Stimulated activated CD8-positive, alpha-beta memory T cell treated with anti-CD3 and anti-CD28 coated beads, Interleukin-2, amount 100 ng/mL, for 48 hours (primary cell): ENCODE data around the gene RBM34.
"Not testable (repeated sequence)": the region's sequence is repeated elsewhere in the genome, so short reads cannot be mapped to it uniquely, and the experiment has no call there.

ENCODE experiments used
- DNase-seq, 2 donors: peaks; one replicate each; pipeline ENCODE4 v3.0.0-alpha.2; 2020; ENCODE audit warnings: low read depth in 2 of 2

RBM34 gene

GRCh38 chr1:235160957-235161684 is at the start of gene RBM34:
Gene RBM34, minus strand, starts transcription at chr1:235161250. Its CDS starts 24 bp downstream, at chr1:235161226.
- peak; percentile 88 to 94 for DNase-seq

- peak in 1 of 2 donors; percentile 38 for DNase-seq
Measured at GRCh38 chr1:235207209-235207565, 46.1 kb upstream of the RBM34 start.

- DNase-seq, result no peak
Measured at GRCh38 chr1:235206533-235207208, 45.6 kb upstream of the RBM34 start.

GRCh38 chr1:235205687-235206086 is 44.6 kb upstream of the RBM34 start:
- no peak for DNase-seq

- DNase-seq, result no peak
Measured at GRCh38 chr1:235203428-235203827, 42.4 kb upstream of the RBM34 start.

GRCh38 chr1:235202447-235202846 is 41.4 kb upstream of the RBM34 start:
- not testable (repeated sequence) for DNase-seq

- DNase-seq, result no peak
Measured at GRCh38 chr1:235199441-235199840, 38.4 kb upstream of the RBM34 start.

- DNase-seq, result no peak
Measured at GRCh38 chr1:235190431-235190830, 29.4 kb upstream of the RBM34 start.

GRCh38 chr1:235187316-235187715 is 26.3 kb upstream of the RBM34 start:
- no peak for DNase-seq

- no peak for DNase-seq
Measured at GRCh38 chr1:235181561-235182245, 20.7 kb upstream of the RBM34 start.

- no peak for DNase-seq
Measured at GRCh38 chr1:235180916-235181460, 19.9 kb upstream of the RBM34 start.

- no peak for DNase-seq
Measured at GRCh38 chr1:235176486-235176885, 15.4 kb upstream of the RBM34 start.

- DNase-seq, result no peak
Measured at GRCh38 chr1:235169986-235170385, 8.9 kb upstream of the RBM34 start.

GRCh38 chr1:235168375-235168774 is 7.3 kb upstream of the RBM34 start:
- no peak for DNase-seq

- DNase-seq, result no peak
Measured at GRCh38 chr1:235161685-235162327, 756 bp upstream of the RBM34 start.

- DNase-seq, result no peak
Measured at GRCh38 chr1:235160383-235160956, 580 bp downstream of the RBM34 start.

- DNase-seq, result not testable (repeated sequence)
Measured at GRCh38 chr1:235159930-235160329, 1.1 kb downstream of the RBM34 start.

GRCh38 chr1:235159284-235159683 is 1.8 kb downstream of the RBM34 start:
- not testable (repeated sequence) for DNase-seq

GRCh38 chr1:235158680-235159079 is 2.4 kb downstream of the RBM34 start:
- DNase-seq, result no peak

GRCh38 chr1:235157150-235157549 is 3.9 kb downstream of the RBM34 start:
- DNase-seq, result no peak

- DNase-seq, result no peak
Measured at GRCh38 chr1:235156740-235157139, 4.3 kb downstream of the RBM34 start.

GRCh38 chr1:235156265-235156664 is 4.8 kb downstream of the RBM34 start:
- no peak for DNase-seq
